Cardiac septum (tissue), 1 donor: ENCODE results near the gene RCAN2. TPM values are rescaled to one million over a fixed set of nuclear protein-coding genes. Genes with fewer than 3 reads are reported as not detected.

Experiments
- DNase-seq: peaks from one replicate; pipeline ENCODE4 v3.0.0-alpha.2; 2020; ENCODE audit warnings: low spot score
- intact Hi-C: fragments of 100-400 bp; cut with DNase I; formaldehyde crosslinking; loops from one replicate; pipeline ENCODE4 v1.14.0; 2022
- total RNA-seq: library from RNA; stranded (reverse); fragmentation: NEBNext Ultra II Directional; extraction: Animal tissue kit (Norgen Biotek cat#: 25700); gene quantifications from one replicate; pipeline ENCODE4 v1.2.1, GENCODE V29; 2021
- donor health status: DM: no; HTN: no; CAD: no.

Gene RCAN2
- total RNA-seq, 1 donor from 2014 or later = 281 TPM

DNA sequence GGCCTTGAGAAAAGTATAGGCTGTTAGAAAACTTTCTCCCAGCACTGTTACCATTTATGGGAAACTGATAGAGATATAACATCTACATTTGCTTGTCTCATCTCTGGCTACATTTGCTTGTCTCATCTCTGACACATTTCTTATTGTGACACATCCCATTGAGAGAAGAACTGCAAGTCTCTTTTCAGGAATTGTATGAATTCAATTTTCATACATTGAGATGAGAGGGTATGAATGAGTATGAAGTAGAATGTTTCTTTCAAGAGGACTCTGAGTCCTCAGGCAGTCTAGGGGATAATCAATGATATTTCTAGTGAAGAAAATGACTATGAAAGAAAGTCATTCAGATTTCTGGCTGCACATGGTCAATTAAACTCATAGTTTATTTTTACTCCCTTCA, 282.9 kb downstream of the RCAN2 start:
- DNase-seq = no peak
- intact Hi-C loops = loop anchor here (10.0 kb wide), 2 partner anchors 114 to 274 kb away; no protein-coding TSS in a partner anchor

DNA sequence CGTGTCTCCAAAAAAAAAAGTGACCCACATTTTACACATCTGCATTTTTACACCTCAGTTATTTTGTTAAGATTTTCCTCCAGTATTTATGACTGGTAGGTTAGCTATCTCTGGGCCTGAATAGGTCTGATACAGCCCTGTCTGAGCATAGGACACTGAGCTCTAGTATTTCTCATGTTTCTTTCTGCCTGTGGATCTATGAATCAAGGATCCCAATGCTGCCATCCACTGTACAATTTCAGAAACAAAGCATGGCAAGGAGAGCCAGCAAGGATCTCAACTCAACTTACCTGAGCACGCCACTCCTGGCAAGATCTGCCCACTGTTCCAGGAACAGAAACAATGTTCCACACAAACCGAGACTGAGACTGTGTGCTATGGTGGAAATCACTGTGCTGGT, 284.1 kb downstream of the RCAN2 start:
- DNase-seq = no peak
- intact Hi-C loops = loop anchor here (10.0 kb wide), 2 partner anchors 112 to 272 kb away; no protein-coding TSS in a partner anchor

DNA sequence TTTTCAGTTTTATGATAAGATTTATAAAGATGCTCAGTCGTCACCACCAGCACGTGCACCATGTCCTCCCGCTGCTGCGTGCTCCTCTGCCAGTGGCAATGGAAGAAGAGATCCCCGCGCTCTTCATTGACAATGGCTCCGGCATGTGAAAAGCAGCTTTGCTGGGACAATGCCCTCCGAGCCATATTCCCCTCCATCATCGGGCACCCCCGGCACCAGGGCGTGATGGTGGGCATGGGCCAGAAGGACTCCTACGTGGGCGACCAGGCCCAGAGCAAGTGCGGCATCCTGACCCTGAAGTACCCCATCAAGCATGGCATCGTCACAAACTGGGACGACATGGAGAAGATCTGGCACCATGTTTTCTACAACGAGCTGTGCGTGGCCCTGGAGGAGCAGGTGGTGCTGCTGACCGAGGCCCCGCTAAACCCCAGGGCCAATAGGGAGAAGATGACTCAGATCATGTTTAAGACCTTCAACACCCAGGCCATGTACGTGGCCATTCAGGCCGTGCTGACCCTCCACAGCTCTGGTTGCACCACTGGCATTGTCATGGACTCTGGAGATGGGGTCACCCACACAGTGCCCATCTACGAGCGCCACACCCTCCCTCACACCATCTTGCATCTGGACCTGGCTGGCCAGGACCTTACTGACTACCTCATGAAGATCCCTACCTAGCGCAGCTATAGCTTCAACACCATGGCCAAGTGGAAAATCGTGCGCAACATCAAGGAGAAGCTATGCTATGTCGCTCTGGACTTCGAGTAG, 286.2 kb downstream of the RCAN2 start:
- intact Hi-C loops = loop anchor here (10.0 kb wide), 2 partner anchors 110 to 270 kb away; no protein-coding TSS in a partner anchor

GRCh38 chr6:46203391-46204177, 287.7 kb downstream of the RCAN2 start:
- intact Hi-C loops = loop anchor here (10.0 kb wide), 2 partner anchors 109 to 269 kb away; no protein-coding TSS in a partner anchor
- DNase-seq = no peak

More for the DNA sequence above, 286.2 kb downstream of the RCAN2 start:
- DNase-seq = no peak

DNA sequence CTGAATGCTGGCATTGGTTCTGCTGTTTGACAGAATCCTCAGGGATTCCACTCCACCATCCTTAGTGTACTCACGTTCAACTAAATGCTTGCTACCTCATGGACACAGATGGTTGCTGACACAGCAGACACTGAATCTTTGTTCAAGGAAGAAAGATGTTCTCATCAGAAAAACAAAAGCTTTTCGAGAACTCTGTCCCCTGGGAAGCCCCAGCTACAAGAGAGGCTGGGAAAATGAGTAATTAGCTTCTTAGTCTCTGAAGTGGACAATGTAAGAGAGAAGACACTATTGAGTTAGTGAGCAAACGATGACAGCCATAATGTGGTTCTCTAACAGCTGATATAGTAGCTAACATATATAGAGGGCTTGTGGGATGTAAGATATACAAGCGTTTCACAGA, 289.5 kb downstream of the RCAN2 start:
- DNase-seq = no peak
- intact Hi-C loops = loop anchor here (10.0 kb wide), 2 partner anchors 107 to 267 kb away; no protein-coding TSS in a partner anchor

- intact Hi-C loops = no loop called here
- no peak for DNase-seq
Observed at GRCh38 chr6:46199387-46199786, 291.9 kb downstream of the RCAN2 start.

DNA sequence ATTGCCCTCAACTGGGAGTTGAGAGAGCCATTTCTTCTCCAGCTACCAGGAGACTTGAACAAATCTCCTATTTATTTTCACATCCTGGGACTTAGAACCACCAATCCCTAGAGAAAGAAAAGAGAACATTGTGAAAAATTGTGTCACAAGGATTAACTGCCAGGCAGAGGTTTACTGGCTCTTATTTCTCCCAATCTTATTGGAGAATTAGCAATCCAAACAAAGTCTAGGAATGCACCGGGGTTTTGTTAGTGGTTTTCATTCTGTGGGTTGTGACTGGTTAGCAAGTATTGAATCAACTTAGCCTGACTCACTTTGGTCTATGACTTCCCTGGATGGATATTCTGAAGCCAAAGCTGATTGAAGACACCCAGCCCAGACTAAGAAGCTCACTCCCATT, 299.3 kb downstream of the RCAN2 start:
- DNase-seq = no peak
- intact Hi-C loops = no loop called here

DNA sequence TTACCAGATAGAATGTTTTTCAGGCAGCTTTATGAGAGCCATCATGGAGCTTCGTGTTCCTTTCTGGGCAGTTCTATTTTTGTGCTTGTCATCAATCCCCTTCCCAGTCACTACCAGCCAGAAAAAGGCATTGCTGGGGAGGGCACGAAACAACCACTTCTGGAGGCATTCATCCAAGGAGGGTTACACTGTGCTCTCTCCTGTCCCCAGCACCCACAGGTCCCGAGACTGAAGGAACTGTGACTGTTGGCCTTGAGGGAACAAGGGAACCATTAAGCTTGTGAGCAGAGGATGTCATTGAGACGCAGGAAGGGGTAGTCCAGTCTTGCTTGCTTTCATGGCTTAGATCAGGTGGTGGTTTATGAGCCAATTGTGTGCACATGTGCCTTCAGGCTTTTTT, 300.4 kb downstream of the RCAN2 start:
- no peak for DNase-seq
- intact Hi-C loops = no loop called here

GRCh38 chr6:46189726-46190125, 301.5 kb downstream of the RCAN2 start:
- no peak for DNase-seq
- intact Hi-C loops = no loop called here

DNA sequence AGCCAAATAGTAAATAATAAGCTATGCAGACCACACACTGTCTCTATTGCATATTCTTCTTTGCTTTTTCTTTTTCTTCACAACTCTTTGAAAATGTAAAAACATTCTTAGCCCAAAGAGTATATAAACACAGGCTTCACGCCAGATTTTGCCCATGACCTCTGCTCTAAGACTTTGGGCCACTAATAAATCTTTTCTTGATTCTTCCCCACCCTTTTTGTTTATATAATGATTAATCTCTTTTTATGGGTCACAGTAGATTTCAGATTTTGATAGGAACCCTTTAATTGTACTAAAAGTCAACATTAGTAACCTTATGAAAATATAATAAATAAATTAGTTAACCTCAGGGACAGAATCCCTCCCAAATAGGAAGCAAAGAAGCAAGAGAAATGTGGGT, 304.7 kb downstream of the RCAN2 start:
- intact Hi-C loops = no loop called here
- DNase-seq = no peak

DNA sequence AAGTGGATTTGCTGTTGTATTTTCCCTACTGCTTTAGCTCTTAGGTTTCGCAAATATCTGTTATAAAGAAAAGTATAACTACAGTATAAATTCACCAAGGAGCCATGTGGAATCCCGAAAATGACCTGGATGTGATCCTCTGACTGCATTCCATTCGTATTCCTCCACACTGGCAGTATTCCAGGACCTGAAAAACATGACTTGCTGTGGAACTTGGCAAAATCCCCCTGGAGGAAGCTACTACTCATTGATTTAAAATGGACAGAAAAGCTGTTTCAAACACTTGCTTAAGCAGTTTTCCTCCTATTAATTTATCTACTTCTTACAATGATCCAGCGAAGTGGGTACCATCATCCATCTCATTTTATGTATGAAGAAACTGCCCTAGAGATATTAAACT, 307.1 kb downstream of the RCAN2 start:
- DNase-seq = no peak
- intact Hi-C loops = no loop called here

GRCh38 chr6:46175976-46176375, 315.3 kb downstream of the RCAN2 start:
- intact Hi-C loops = no loop called here
- DNase-seq = no peak

GRCh38 chr6:46175446-46175845, 315.8 kb downstream of the RCAN2 start:
- DNase-seq = no peak
- intact Hi-C loops = no loop called here

DNA sequence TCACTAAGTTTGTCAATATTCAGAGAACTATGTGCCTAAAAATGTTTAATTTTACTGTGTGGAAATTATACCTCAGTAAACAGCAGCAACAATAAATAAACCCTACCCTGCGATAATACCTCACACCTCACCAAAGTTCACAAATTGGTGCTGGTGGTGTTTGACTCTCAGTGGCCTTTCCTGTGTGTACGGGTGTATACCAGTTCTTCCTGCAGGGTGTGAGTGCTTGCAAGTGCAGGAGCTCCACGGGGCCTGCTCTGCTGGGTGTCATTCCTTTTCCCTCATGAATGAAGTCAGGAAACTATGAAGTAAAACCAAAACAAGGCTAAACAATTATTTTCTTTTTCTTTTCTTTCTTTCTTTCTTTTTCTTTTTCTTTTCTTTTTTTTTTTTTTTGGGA, 316.3 kb downstream of the RCAN2 start:
- intact Hi-C loops = no loop called here
- no peak for DNase-seq

DNA sequence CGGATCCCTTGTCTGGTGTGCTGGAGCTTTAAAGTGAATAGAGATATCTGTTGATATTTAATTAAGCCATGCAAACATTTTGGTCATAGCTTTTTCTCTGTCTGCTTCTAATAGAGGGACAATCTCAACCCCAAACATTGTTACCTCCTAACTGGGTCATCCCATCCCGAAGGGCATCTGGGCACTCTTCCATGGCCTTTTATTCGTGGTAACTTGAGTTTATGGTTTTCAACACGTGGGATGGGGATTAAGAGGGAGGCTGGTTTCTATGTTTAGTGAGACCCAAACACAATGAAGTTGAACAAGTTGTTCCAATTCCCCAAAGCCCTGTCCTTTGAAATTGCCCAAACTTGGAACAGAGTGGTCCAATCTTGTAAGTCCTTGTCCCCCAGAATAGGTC, 319.1 kb downstream of the RCAN2 start:
- no peak for DNase-seq
- intact Hi-C loops = no loop called here

Other genes starting within 250 kb of the RCAN2 start
- gene CYP39A1, start 161.4 kb upstream of the RCAN2 start, total RNA-seq = 5.9 TPM
- 25.6 TPM for gene SLC25A27, start 161.5 kb upstream of the RCAN2 start, total RNA-seq
- 0.86 TPM for gene TDRD6, start 196.4 kb upstream of the RCAN2 start, total RNA-seq
- gene PLA2G7, start 243.9 kb upstream of the RCAN2 start, total RNA-seq = 0.46 TPM